MCF 10A (cell line): ENCODE measurements around the gene NFIA. TPM values are rescaled to one million over a fixed set of nuclear protein-coding genes. Genes with fewer than 3 reads are reported as not detected.

Experiments
- BruUV-seq: library from RNA; stranded (reverse); fragments of 400-500 nt; replicated peaks from 2 replicates; lab custom pipeline; 2021; lab: Mats Ljungman, UMichigan
- CTCF ChIA-PET: fragments of 300-600 bp; sonication (Branson Sonifier 250); formaldehyde crosslinking; extraction: SDS; loops from one replicate; lab custom pipeline; 2021; ENCODE audit warnings: antibody characterized with exemption, inconsistent platforms; lab: Yijun Ruan, JAX
- POLR2A ChIA-PET: fragments of 300-600, 350-650 bp; sonication (Branson Sonifier 250); formaldehyde crosslinking; extraction: SDS; loops from one replicate; lab custom pipeline; 2020; ENCODE audit warnings: antibody characterized with exemption, inconsistent platforms; lab: Yijun Ruan, JAX
- DNase-seq: peaks from one replicate; pipeline ENCODE4 v3.0.0-alpha.2; 2018; ENCODE audit not compliant: unreplicated experiment
- H3K27ac Mint-ChIP-seq: one replicate; pipeline ENCODE4 v1.8.0; 2022; ENCODE audit warnings: mild to moderate bottlenecking, low read depth, mixed read lengths; ENCODE audit not compliant: unreplicated experiment
- H3K27me3 Mint-ChIP-seq: one replicate; pipeline ENCODE4 v1.8.0; 2022; ENCODE audit warnings: mixed read lengths; ENCODE audit not compliant: insufficient read depth, unreplicated experiment
- H3K36me3 Mint-ChIP-seq: one replicate; pipeline ENCODE4 v1.8.0; 2022; ENCODE audit warnings: mild to moderate bottlenecking, moderate library complexity, mixed read lengths; ENCODE audit not compliant: insufficient read depth, unreplicated experiment
- H3K4me1 Mint-ChIP-seq: one replicate; pipeline ENCODE4 v1.8.0; 2022; ENCODE audit warnings: mixed read lengths; ENCODE audit not compliant: insufficient read depth, unreplicated experiment
- H3K4me3 Mint-ChIP-seq: one replicate; pipeline ENCODE4 v1.8.0; 2022; ENCODE audit warnings: mild to moderate bottlenecking, moderate library complexity, mixed read lengths; ENCODE audit not compliant: unreplicated experiment
- H3K9me3 Mint-ChIP-seq: one replicate; pipeline ENCODE4 v1.8.0; 2022; ENCODE audit warnings: mixed read lengths; ENCODE audit not compliant: unreplicated experiment
- intact Hi-C: fragments of 100-400 bp; cut with micrococcal nuclease; formaldehyde crosslinking; loops from 2 replicates; pipeline ENCODE4 v1.14.1; 2022
- total RNA-seq: library from RNA; stranded (reverse); gene quantifications from 2 replicates; pipeline ENCODE4 v1.2.3, GENCODE V29; 2022
- TF ChIP-seq, protein P1 (sequence below): fragments of 200-600 bp; IDR thresholded peaks from one replicate; pipeline ENCODE4 v1.8.0; 2022; ENCODE audit warnings: antibody characterized with exemption, mild to moderate bottlenecking; ENCODE audit not compliant: unreplicated experiment

NFIA gene
- total RNA-seq, 1 experiment from 2014 or later, result 54.8 TPM

GRCh38 chr1:61080413-61081143 lies 1.8 kb upstream of the NFIA start:
- Mint-ChIP-seq H3K4me3 (peak overlapping the region; percentile 88), H3K4me1 (peaks cover 42% of the 10 kb centered on the region), H3K36me3 (peaks cover 8% of the 10 kb centered on the region), H3K27me3 (no peaks in the 10 kb centered on the region), H3K9me3 (no peaks in the 10 kb centered on the region), H3K27ac (peak overlapping the region; percentile 74)
- TF ChIP-seq, protein P1, sequence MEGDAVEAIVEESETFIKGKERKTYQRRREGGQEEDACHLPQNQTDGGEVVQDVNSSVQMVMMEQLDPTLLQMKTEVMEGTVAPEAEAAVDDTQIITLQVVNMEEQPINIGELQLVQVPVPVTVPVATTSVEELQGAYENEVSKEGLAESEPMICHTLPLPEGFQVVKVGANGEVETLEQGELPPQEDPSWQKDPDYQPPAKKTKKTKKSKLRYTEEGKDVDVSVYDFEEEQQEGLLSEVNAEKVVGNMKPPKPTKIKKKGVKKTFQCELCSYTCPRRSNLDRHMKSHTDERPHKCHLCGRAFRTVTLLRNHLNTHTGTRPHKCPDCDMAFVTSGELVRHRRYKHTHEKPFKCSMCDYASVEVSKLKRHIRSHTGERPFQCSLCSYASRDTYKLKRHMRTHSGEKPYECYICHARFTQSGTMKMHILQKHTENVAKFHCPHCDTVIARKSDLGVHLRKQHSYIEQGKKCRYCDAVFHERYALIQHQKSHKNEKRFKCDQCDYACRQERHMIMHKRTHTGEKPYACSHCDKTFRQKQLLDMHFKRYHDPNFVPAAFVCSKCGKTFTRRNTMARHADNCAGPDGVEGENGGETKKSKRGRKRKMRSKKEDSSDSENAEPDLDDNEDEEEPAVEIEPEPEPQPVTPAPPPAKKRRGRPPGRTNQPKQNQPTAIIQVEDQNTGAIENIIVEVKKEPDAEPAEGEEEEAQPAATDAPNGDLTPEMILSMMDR, result no peak
- BruUV-seq, result no TSS peak
- intact Hi-C loops, result loop anchor here (1.0 to 10.0 kb wide), 3 partner anchors 22 to 144 kb away; no protein-coding TSS in a partner anchor
- POLR2A ChIA-PET, result interaction anchor here (0.6 to 7.5 kb wide), 27 partner anchors 9 to 1329 kb away, joined by 3 to 369 read pairs (median 4); no protein-coding TSS in a partner anchor
- CTCF ChIA-PET, result interaction anchor here (0.6 to 6.2 kb wide), 13 partner anchors 23 to 1244 kb away, joined by 3 to 77 read pairs (median 4); no protein-coding TSS in a partner anchor
- peak; percentile 30 for DNase-seq

DNA sequence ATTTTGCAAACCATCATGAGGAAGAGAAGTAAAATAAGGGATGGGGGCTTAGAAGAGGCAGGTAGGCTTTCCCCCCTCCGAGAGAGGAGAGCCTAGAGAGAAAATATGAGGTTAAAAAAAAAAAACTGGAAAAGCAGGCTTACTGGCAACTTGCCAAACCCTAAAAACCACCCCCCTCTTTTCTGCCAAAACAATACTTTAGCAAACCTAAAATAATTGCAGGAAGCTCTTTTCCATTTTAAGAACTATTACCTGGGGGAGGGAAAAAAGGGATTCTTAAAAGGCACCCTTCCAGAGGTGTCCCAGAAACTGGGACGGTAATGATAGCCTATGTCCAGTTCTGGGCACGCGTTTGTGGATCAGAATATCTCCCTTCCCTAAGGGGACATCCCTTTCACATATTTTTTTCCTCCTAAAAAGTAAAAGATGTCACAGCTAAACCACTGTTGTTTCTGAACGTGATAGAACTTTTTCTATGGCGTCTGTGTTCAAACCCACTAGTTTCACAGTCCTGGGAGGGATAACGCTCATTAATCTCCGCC lies 1.1 kb upstream of the NFIA start:
- no peaks in the 10 kb centered on the region for H3K27me3 Mint-ChIP-seq
- BruUV-seq, result no TSS peak

DNA sequence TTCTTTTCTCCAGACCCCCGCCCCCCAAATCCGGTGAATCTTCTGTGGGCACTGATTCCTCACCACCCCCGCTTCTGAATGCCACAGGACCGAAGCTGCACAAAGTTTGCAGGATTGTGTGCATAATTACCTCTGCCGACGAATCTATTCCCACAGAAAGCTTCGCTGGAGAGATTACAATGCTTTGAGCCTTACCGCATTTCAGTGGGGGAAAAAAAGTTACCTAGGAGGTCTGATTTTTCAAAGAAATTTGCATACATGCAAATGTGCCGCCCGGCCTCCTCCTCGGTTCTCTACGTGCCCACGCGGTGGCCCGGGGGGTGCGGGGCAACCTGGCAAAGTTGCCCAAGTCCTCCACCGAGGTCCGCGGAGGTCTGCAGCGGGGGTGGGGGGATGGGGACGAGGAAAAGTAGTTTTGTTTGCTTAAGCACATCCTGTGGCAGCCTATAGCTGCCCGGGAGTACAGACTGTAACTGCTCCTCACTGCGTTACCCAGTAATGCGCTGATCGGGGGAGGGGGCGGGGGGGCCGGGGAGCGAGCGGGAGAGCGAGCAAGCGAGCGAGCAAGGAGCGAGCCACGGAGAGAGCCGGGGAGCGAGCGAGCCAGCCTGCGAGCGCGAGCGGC lies 563 bp upstream of the NFIA start:
- Mint-ChIP-seq H3K27me3 (no peaks in the 10 kb centered on the region), H3K4me3 (peak overlapping the region; percentile 88), H3K36me3 (peaks cover 8% of the 10 kb centered on the region), H3K4me1 (peaks cover 35% of the 10 kb centered on the region), H3K9me3 (no peaks in the 10 kb centered on the region), H3K27ac (peak overlapping the region; percentile 74)
- CTCF ChIA-PET, result interaction anchor here (0.6 to 6.2 kb wide), 11 partner anchors 12 to 1243 kb away, joined by 3 to 77 read pairs (median 3); no protein-coding TSS in a partner anchor
- intact Hi-C loops, result loop anchor here (2.0 to 10.0 kb wide), 2 partner anchors 51 to 143 kb away; no protein-coding TSS in a partner anchor
- DNase-seq, result peak; percentile 61
- no TSS peak for BruUV-seq
- POLR2A ChIA-PET, result interaction anchor here (0.5 to 7.5 kb wide), 27 partner anchors 11 to 382 kb away, joined by 3 to 369 read pairs (median 4); no protein-coding TSS in a partner anchor
- TF ChIP-seq, protein P1, result no peak

More for the DNA sequence above, 1.1 kb upstream of the NFIA start:
- intact Hi-C loops, result loop anchor here (2.0 to 10.0 kb wide), 2 partner anchors 52 to 144 kb away; no protein-coding TSS in a partner anchor
- DNase-seq, result peak; percentile 38
- no peaks in the 10 kb centered on the region for H3K9me3 Mint-ChIP-seq
- TF ChIP-seq, protein P1, result no peak
- H3K4me3 Mint-ChIP-seq, result peak overlapping the region; percentile 88
- peak overlapping the region; percentile 74 for H3K27ac Mint-ChIP-seq
- POLR2A ChIA-PET, result interaction anchor here (0.6 to 7.5 kb wide), 22 partner anchors 12 to 383 kb away, joined by 3 to 369 read pairs (median 6); no protein-coding TSS in a partner anchor
- CTCF ChIA-PET, result interaction anchor here (0.6 to 6.2 kb wide), 11 partner anchors 23 to 1244 kb away, joined by 3 to 77 read pairs (median 4); no protein-coding TSS in a partner anchor
- peaks cover 8% of the 10 kb centered on the region for H3K36me3 Mint-ChIP-seq
- H3K4me1 Mint-ChIP-seq, result peaks cover 41% of the 10 kb centered on the region
